GM18507 (cell line): Measurements from ENCODE around the gene TBCA.

Source experiments
- DNase-seq: peaks from one replicate; pipeline ENCODE4 v3.0.0; 2011; ENCODE audit warnings: low read depth; ENCODE audit not compliant: insufficient read length; ENCODE audit errors: extremely low spot score
- FAIRE-seq: peaks from 2 replicates; lab custom pipeline; 2011; peaks lifted over from hg19 to GRCh38; lab: Jason Lieb, UNC

TBCA gene

GRCh38 chr5:77775790-77776553 is at the start of gene TBCA:
Gene TBCA (minus strand): TSS chr5:77776339. CDS start chr5:77776257, 82 bp downstream.
- peak; percentile 92 for FAIRE-seq
- DNase-seq = peak; percentile 68

- DNase-seq = no peak
- FAIRE-seq = no peak
These were observed 48.8 kb upstream of the TBCA start for GRCh38 chr5:77824981-77825380.

DNA sequence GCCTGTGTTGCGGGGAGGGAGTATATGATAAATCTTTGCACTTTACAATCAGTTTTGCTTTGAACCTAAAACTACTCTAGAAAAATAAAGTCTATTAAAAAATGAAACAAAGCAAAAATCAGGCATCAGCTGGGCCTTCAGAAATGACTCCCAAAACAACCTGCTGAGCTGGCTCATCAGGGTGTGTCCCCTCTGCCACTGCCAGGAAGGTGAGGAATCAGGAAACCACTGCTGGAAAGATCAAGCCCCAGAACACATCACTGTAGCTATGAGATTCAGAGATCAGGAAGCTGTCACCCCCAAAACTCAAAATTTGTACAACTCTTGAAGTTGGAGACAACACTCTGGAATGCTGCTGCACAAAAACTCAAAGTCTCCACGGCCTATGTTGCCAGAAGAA is 40.5 kb upstream of the TBCA start:
- DNase-seq = no peak

GRCh38 chr5:77812926-77813589 is 36.9 kb upstream of the TBCA start:
- no peak for FAIRE-seq
- DNase-seq = no peak

More for the DNA sequence above, 40.5 kb upstream of the TBCA start:
- FAIRE-seq = no peak

- no peak for DNase-seq
- FAIRE-seq = no peak
These were observed 30.2 kb upstream of the TBCA start for GRCh38 chr5:77806213-77806843.

DNA sequence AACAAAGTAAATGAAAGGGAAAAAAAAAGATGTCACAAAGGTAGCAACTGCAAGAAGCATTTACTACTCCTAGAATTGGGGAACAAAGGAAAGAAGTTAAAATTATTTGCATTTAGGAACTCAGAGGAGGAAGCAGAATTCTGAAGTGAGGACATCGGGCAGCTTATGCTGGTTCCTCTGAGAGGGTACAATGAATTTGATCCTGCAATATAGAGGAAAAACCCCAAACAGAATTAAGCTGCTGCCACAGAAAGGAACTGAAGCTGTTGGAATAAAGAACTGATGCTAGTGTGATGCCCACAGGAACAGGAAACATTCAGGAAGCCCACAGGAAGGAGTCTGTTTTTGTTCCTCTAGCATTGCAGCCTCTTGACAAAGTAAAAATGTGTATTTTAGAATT is 22.3 kb upstream of the TBCA start:
- DNase-seq = no peak
- FAIRE-seq = no peak

- no peak for FAIRE-seq
These were observed 21.0 kb upstream of the TBCA start for GRCh38 chr5:77797136-77797535.

DNA sequence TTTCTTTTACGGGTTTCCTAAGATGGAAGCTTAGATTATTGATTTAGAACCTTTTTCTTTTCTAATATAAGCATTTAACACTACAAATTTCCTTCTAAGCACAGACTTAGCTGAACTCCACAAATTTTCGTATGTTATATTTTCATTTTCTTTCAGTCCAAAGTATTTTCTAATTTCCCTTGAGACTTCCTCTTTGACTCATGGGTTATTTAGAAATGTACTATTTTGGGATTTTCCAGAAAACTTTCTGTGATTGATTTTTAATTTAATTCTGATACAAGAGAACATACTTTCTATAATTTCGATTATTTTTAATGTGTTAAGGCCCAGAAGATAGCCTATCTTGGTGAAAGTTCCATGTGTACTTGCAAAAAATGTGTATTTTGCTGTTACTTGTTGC is 19.7 kb upstream of the TBCA start:
- DNase-seq = no peak
- FAIRE-seq = no peak

More at GRCh38 chr5:77797136-77797535, 21.0 kb upstream of the TBCA start:
- no peak for DNase-seq

DNA sequence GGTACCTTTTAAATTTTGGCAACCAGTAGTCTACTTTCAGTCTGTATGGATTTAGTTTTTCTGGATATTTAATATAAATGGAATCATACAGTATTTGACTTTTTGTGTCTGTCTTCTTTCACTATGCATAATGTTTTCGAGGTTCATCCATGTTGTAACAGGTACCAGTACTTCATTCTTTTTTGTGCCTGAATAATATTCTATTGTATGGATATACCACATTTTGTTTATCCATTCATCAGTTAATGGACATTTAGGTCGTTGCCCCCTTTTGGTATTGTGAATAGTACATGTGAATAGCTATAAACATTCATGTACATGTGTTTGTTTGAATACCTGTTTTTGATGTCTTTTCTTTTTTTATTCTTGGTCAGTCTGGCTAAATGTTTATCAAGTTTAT is 19.1 kb upstream of the TBCA start:
- FAIRE-seq = no peak

DNA sequence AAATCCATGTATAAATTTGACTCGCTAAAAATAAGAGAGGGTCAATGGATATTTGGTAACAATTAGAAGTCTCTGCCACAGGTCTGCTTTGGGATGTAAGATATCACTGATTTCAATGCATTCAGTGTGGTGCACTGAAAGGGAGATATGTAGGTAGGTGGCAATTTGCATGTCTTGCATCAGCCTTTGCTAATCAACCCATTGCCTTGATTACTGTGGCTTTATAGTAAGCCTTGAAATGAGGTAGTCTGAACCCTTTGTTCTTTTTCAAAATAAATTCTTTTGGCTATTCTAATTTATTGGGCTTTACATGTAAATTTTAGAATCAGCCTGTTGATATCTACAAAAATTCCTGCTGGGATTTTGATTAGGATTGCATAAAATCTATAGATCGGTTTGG is 15.8 kb upstream of the TBCA start:
- FAIRE-seq (no peak), DNase-seq (no peak)

More for the DNA sequence above, 19.1 kb upstream of the TBCA start:
- DNase-seq = no peak

- DNase-seq (no peak), FAIRE-seq (no peak)
These were observed 15.2 kb upstream of the TBCA start for GRCh38 chr5:77791356-77791755.

- no peak for FAIRE-seq
- DNase-seq = no peak
These were observed 9.1 kb upstream of the TBCA start for GRCh38 chr5:77785229-77785628.

DNA sequence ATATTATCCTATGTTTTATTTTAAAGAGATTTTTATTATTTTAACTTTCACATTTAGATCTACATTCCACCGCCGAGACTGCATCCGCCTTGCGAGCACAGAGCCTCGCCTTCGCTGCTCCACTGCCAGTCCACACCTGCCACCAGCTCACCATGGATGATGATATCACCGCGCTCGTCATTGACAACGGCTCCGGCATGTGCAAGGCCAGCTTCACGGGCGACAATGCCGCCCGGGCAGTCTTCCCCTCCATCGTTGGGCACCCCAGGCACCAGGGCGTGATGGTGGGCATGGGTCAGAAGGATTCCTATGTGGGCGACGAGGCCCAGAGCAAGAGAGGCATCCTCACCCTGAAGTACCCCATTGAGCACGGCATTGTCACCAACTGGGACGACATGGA is 8.6 kb upstream of the TBCA start:
- FAIRE-seq (no peak), DNase-seq (no peak)

DNA sequence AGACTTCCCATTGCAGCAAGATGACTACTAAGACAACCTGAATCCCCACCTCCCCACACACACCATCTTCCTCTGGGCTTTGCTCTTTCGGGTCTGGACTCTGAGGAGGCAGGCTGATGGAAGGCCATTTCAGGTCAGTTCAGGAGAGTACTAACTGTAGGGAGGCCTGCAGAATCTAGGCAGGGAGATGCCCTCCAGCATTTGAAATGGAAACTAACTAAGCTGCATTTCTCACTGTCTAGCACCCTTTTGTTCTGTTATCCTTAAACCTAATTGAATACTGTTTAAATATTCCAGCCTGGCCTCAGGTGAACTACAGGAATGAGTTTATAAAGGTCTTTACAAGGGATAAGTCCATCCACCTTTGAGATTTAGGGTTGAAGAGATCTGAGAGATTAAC is 4.9 kb upstream of the TBCA start:
- FAIRE-seq (no peak), DNase-seq (no peak)

GRCh38 chr5:77778881-77779438 is 2.8 kb upstream of the TBCA start:
- FAIRE-seq (no peak), DNase-seq (no peak)

GRCh38 chr5:77778398-77778797 is 2.3 kb upstream of the TBCA start:
- DNase-seq (no peak), FAIRE-seq (no peak)

DNA sequence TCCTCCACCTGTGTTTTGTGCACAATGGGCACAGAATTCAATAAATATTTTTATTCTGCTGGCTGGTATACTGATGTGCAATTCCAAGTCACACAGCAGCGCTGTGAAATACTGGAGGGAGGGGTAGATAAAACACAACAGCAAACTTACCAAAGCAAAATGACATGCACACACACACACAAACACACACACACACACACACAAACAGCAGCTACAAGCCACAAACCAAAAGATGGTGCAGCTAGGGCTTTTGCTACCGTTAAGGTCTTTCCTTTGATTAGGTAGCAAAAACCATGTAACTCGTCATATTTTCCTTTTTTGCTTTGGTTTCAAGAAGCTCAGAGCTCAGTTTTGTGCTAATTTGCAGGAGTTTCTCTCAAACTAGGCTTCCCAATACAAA is 1.8 kb upstream of the TBCA start:
- FAIRE-seq = no peak
- DNase-seq = no peak

- FAIRE-seq = no peak
These were observed 1.2 kb upstream of the TBCA start for GRCh38 chr5:77777281-77777892.

DNA sequence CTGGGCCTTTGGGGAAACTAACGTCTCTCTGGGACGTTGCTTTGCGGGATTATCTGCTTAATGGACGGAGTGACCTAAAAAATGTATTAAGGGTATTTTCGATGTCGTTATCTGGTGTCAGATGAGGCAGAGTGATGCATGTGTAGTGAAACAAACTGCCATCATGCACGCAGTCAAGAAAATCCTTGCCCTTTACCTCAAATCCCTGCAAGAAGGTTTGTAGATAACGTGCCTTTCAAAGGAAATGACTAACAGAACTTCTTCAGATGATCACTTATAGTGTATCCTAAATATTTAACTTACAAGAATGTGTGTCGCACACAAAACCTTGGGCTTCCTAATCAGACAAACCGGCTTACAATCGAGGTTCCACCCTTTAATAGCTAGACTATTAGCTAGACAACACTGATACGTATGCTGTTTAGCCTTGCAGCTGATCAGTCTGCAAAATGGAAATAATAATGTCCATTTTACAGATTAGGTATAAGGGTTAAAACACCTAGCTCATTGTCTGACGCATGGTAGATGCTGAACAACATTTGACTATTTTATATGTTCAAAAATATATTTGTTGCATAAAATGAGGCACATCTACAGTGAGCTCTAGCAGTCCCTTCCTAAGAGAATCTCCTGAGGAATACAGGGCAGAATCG is 541 bp upstream of the TBCA start:
- FAIRE-seq = no peak
- no peak for DNase-seq

More at GRCh38 chr5:77777281-77777892, 1.2 kb upstream of the TBCA start:
- no peak for DNase-seq
